D721Med (cell line): ENCODE results near the gene CFAP20DC.
"Not testable (repeated sequence)": the region's sequence is repeated elsewhere in the genome, so short reads cannot be mapped to it uniquely, and the experiment has no call there.

ENCODE experiments used
- DNase-seq: peaks from one replicate; pipeline ENCODE4 v3.0.0; 2011; ENCODE audit warnings: low spot score; ENCODE audit not compliant: insufficient read length
- FAIRE-seq: peaks from 2 replicates; lab custom pipeline; 2011; peaks lifted over from hg19 to GRCh38; lab: Jason Lieb, UNC
- CTCF ChIP-seq: IDR thresholded peaks from 2 replicates; pipeline ENCODE4 v1.5.1; 2012; ENCODE audit warnings: mild to moderate bottlenecking, control low read depth; ENCODE audit not compliant: insufficient read depth; ENCODE audit errors: missing control alignments

CFAP20DC gene

GRCh38 chr3:58858126-58858525 is 191.7 kb downstream of the CFAP20DC start:
- no peak for TF ChIP-seq CTCF
- FAIRE-seq: no peak
- DNase-seq: no peak

- FAIRE-seq: no peak
- TF ChIP-seq CTCF: no peak
- DNase-seq: no peak
Measured at GRCh38 chr3:58857402-58857801, 192.4 kb downstream of the CFAP20DC start.

- DNase-seq (no peak), FAIRE-seq (no peak)
- TF ChIP-seq CTCF: no peak
Measured at GRCh38 chr3:58848826-58849225, 201.0 kb downstream of the CFAP20DC start.

- FAIRE-seq, DNase-seq: not testable (repeated sequence)
Measured at GRCh38 chr3:58842050-58842747, 207.6 kb downstream of the CFAP20DC start.

- DNase-seq: no peak
- no peak for TF ChIP-seq CTCF
- no peak for FAIRE-seq
Measured at GRCh38 chr3:58840949-58841348, 208.9 kb downstream of the CFAP20DC start.

- TF ChIP-seq CTCF: no peak
- DNase-seq (no peak), FAIRE-seq (no peak)
Measured at GRCh38 chr3:58839964-58840363, 209.9 kb downstream of the CFAP20DC start.

GRCh38 chr3:58839187-58839586 is 210.6 kb downstream of the CFAP20DC start:
- DNase-seq (no peak), FAIRE-seq (no peak)
- TF ChIP-seq CTCF: no peak
